ENCODE results near the gene LURAP1L.

Gene LURAP1L

DNA sequence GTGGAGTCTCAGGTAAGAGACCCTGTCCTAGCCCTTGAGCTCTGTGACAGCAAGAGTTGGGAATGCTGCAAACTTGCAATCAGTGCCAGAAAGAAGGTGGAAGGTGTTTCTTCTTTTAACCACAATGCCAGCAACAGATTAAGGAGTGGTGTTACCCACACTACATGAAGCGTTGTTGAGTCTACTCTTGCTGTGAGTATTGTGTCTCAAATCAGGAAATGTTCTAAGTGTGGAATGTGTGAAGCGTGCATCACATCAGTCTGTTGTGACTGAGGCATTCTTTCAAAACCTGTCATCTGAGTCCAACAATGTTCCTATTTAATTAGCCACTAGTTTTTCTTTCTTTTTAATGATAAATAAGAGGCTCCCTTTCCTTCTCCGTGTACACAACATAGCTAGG, 2.9 kb upstream of the LURAP1L start:
- Histone ChIP-seq H3K27me3 (no peaks in the 10 kb centered on the region), H3K4me3 (ENCODE audit: low read depth, low read length) (no peak overlapping the region), H3K9me3 (no peaks in the 10 kb centered on the region), H3K36me3 (no peaks in the 10 kb centered on the region), H3K4me1 (no peaks in the 10 kb centered on the region)
- no peak for TF ChIP-seq CTCF (IDR thresholded peaks at IDR 0.05; ENCODE audit: low read depth, low read length)
- no peak for DNase-seq

- no peaks in the 10 kb centered on the region for H3K4me1 ChIP-seq
- TF ChIP-seq CTCF (IDR thresholded peaks at IDR 0.05; ENCODE audit: low read depth, low read length), result no peak
- H3K36me3 ChIP-seq, result no peaks in the 10 kb centered on the region
- no peak overlapping the region for H3K4me3 ChIP-seq (ENCODE audit: low read depth, low read length)
- H3K9me3 ChIP-seq, result no peaks in the 10 kb centered on the region
- no peak for DNase-seq
- H3K27me3 ChIP-seq, result no peaks in the 10 kb centered on the region
Measured at GRCh38 chr9:12773562-12773961, 1.3 kb upstream of the LURAP1L start.

DNA sequence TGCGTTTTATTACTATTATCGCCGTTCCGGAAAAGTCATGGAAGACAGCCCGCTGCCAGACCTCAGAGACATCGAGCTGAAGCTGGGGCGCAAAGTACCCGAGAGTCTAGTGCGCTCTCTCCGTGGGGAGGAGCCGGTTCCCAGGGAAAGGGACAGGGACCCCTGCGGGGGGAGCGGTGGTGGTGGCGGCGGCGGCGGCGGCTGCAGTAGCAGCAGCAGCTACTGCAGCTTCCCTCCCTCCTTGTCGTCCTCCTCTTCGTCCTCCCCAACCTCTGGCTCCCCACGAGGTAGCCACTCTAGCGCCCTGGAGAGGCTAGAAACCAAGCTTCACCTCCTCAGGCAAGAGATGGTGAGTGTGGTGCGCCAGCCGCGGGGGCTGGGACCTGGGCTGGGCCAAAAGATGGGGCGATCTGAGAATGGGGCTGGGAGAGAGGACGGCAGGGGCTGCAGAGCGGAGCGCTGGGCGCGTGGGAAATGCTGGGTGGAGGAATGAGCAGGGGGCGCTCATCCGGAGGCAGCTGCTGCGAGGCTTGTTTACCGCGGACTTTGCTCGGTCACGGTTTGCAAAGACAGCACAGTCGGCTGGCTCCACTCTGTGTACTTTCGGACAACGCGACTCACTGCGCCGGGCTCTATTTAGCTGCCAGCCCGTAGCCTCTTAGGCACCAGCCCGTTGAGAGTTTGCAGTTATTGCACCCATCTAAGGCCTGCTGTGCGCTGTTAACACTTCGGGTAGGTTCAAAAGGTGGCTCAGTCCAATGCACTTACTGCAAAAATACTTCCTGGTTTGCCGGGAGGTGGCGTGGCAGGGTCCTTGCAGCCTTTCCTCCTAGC, 1.1 kb downstream of the LURAP1L start:
- Histone ChIP-seq H3K4me3 (ENCODE audit: low read depth, low read length) (peak overlapping the region; percentile 91), H3K4me1 (peaks cover 8% of the 10 kb centered on the region), H3K9me3 (no peaks in the 10 kb centered on the region), H3K36me3 (no peaks in the 10 kb centered on the region), H3K27me3 (no peaks in the 10 kb centered on the region)
- peak; percentile 83 for DNase-seq
- TF ChIP-seq CTCF (IDR thresholded peaks at IDR 0.05; ENCODE audit: low read depth, low read length), result peak; percentile 68

GRCh38 chr9:12776513-12777055, 1.8 kb downstream of the LURAP1L start:
- no peak for TF ChIP-seq CTCF (IDR thresholded peaks at IDR 0.05; ENCODE audit: low read depth, low read length)
- DNase-seq, result peak; percentile 88
- Histone ChIP-seq H3K9me3 (no peaks in the 10 kb centered on the region), H3K4me3 (ENCODE audit: low read depth, low read length) (peak overlapping the region; percentile 91), H3K36me3 (no peaks in the 10 kb centered on the region), H3K27me3 (no peaks in the 10 kb centered on the region), H3K4me1 (peaks cover 8% of the 10 kb centered on the region)

DNA sequence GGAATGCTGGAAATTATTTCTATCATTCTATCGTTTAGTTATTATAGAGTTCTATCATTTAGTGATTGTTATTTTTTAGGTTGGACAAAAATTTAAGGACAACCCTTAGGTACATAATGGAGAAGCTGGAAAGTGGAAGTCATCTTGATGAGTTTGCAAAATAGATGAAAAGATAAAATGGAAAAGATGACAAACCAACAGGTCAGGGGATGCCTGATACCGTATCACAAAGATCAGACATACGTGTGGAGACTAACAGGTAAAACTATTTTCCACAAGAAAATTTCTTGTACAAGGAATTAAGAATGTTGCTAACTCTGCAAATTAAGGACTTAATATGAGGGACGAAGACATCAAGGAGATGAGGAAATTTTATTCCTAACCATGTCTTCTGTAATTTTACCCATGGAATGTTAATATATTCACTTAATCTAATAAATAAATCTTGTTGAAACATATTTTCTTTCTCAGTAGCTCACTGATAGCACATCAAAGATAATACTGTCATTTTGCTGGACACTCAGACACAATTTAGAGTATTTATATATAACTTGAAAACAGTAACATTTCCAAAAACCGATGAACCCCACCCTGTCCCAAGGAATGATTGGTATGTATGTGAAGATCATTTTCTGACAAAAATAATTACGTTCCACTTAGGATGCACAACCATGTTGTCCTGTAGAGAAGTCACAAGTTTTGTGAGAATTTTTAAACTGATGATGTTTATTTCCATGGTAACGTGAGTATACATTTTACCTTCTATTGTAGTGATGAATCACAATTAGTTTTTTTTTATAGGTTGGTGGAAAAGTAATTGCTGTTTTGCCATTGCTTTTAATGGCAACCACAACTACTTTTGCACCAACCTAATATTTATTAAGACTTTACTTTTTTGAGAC, 2.6 kb downstream of the LURAP1L start:
- Histone ChIP-seq H3K4me1 (peaks cover 8% of the 10 kb centered on the region), H3K27me3 (no peaks in the 10 kb centered on the region), H3K36me3 (no peaks in the 10 kb centered on the region), H3K4me3 (ENCODE audit: low read depth, low read length) (peak overlapping the region; percentile 91), H3K9me3 (no peaks in the 10 kb centered on the region)
- no peak for DNase-seq
- TF ChIP-seq CTCF (IDR thresholded peaks at IDR 0.05; ENCODE audit: low read depth, low read length), result no peak

Measured in BE2C (cell line).